Erythroblast (primary cell): ENCODE results near the gene SNRPA.

Experiments used
- GATA1 ChIP-seq: IDR thresholded peaks from 2 replicates; pipeline ENCODE4 v1.6.1; 2011; ENCODE audit warnings: low read depth, mild to moderate bottlenecking, control low read depth, low read length, moderate library complexity
- POLR2A ChIP-seq: IDR thresholded peaks from 2 replicates; pipeline ENCODE4 v1.6.1; 2011; ENCODE audit warnings: mild to moderate bottlenecking, low read length

DNA sequence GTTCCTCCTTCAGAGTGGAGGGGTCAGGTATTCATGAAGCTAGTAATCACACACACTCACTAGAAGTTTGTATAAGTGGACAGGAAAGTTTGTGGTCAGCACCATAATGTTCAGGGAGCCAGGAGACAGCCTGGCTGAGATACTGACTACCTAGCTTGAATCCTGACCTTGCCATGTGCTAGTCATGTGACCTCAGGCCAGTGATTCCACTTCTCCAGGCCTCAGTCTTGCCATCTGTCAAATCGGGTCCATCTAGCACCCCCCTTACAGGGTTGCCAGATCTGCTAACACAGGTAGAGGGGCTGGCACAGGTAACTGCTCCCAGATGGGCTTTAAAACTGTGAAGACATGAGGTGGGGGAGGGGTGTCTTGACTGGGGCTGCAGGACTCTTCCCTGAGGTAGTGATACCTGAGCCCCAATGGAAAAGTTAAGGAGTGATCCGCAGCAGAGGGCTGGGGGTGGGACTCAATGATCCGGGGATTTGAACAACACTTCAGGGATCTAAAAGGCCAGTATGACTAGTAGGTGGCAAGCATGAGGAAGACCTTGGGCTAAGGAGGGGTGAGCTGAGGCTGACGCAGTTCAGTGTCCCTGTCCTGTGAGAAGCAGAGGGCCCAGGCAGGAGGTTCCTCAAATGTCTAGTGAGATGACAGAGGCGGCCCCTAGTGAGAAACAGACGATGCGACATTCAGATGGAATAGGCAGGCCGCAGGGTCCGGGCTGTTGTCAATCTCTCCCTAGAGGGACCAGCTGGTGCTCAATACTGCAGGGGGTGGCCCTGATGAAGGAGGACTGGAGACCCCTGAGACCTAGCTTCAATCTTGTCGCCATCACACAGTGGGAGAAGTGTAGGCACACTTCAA lies 9.2 kb upstream of the SNRPA start:
- TF ChIP-seq POLR2A = no peak
- no peak for TF ChIP-seq GATA1
